Measurements from ENCODE around the gene PLCD3. TPM values are rescaled to one million over a fixed set of nuclear protein-coding genes. Genes with fewer than 3 reads are reported as not detected.

The PLCD3 gene
- total and polyA plus RNA-seq, 2 of the 13 experiments (the other 11 are each of a cell fraction or from before 2014, with no cell fraction given) = 11.3 to 39.1 TPM

- TF ChIP-seq, protein P1, sequence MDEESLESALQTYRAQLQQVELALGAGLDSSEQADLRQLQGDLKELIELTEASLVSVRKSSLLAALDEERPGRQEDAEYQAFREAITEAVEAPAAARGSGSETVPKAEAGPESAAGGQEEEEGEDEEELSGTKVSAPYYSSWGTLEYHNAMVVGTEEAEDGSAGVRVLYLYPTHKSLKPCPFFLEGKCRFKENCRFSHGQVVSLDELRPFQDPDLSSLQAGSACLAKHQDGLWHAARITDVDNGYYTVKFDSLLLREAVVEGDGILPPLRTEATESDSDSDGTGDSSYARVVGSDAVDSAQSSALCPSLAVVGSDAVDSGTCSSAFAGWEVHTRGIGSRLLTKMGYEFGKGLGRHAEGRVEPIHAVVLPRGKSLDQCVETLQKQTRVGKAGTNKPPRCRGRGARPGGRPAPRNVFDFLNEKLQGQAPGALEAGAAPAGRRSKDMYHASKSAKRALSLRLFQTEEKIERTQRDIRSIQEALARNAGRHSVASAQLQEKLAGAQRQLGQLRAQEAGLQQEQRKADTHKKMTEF (CRISPR knock-in tag; IDR thresholded peaks at IDR 0.05) = 0 out of 2 replicates have a peak, but pooled peaks have one; percentile 12
- TF ChIP-seq ZNF326 (CRISPR knock-in tag; IDR thresholded peaks at IDR 0.05; ENCODE audit: borderline replicate concordance) (no peak), CHD2 (IDR thresholded peaks at IDR 0.05; ENCODE audit: low read depth, low read length) (no peak), POLR2A (IDR thresholded peaks at IDR 0.05; ENCODE audit: insufficient read depth in 1 of 2, low read depth in 2 of 2, low read length in 2 of 2) (peak in 1 of 2 experiments; percentile 47; a peak in 1 of 4 replicates), MAF1 (CRISPR knock-in tag; IDR thresholded peaks at IDR 0.05; ENCODE audit: borderline replicate concordance) (0 out of 2 replicates have a peak, but pooled peaks have one; percentile 38), ZNF75D (CRISPR knock-in tag; IDR thresholded peaks at IDR 0.05; ENCODE audit: borderline replicate concordance) (0 out of 2 replicates have a peak, but pooled peaks have one; percentile 61), KDM4B (CRISPR knock-in tag; IDR thresholded peaks at IDR 0.05) (0 out of 2 replicates have a peak, but pooled peaks have one; percentile 18), ARNT2 (CRISPR knock-in tag; IDR thresholded peaks at IDR 0.05; ENCODE audit: low read depth) (peak; percentile 69), ZNF30 (CRISPR knock-in tag; IDR thresholded peaks at IDR 0.05) (no peak), TMF1 (CRISPR knock-in tag; IDR thresholded peaks at IDR 0.05; ENCODE audit: low read depth) (peak; percentile 64; the same call in 1 of the 2 replicates), UBTF (CRISPR knock-in tag; IDR thresholded peaks at IDR 0.05) (peak; percentile 64), ZNF777 (CRISPR knock-in tag; IDR thresholded peaks at IDR 0.05) (peak; percentile 67; the same call in 1 of the 2 replicates)
- TF ChIP-seq, protein P2, sequence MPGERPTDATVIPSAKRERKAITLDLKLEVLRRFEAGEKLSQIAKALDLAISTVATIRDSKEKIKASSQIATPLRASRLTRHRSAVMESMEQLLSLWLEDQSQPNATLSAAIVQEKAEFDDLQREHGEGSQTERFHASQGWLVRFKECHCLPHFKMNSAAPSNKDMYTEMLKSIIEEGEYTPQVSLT (CRISPR knock-in tag; IDR thresholded peaks at IDR 0.05; ENCODE audit: borderline replicate concordance, low read depth) = no peak
- TF ChIP-seq, protein P3, sequence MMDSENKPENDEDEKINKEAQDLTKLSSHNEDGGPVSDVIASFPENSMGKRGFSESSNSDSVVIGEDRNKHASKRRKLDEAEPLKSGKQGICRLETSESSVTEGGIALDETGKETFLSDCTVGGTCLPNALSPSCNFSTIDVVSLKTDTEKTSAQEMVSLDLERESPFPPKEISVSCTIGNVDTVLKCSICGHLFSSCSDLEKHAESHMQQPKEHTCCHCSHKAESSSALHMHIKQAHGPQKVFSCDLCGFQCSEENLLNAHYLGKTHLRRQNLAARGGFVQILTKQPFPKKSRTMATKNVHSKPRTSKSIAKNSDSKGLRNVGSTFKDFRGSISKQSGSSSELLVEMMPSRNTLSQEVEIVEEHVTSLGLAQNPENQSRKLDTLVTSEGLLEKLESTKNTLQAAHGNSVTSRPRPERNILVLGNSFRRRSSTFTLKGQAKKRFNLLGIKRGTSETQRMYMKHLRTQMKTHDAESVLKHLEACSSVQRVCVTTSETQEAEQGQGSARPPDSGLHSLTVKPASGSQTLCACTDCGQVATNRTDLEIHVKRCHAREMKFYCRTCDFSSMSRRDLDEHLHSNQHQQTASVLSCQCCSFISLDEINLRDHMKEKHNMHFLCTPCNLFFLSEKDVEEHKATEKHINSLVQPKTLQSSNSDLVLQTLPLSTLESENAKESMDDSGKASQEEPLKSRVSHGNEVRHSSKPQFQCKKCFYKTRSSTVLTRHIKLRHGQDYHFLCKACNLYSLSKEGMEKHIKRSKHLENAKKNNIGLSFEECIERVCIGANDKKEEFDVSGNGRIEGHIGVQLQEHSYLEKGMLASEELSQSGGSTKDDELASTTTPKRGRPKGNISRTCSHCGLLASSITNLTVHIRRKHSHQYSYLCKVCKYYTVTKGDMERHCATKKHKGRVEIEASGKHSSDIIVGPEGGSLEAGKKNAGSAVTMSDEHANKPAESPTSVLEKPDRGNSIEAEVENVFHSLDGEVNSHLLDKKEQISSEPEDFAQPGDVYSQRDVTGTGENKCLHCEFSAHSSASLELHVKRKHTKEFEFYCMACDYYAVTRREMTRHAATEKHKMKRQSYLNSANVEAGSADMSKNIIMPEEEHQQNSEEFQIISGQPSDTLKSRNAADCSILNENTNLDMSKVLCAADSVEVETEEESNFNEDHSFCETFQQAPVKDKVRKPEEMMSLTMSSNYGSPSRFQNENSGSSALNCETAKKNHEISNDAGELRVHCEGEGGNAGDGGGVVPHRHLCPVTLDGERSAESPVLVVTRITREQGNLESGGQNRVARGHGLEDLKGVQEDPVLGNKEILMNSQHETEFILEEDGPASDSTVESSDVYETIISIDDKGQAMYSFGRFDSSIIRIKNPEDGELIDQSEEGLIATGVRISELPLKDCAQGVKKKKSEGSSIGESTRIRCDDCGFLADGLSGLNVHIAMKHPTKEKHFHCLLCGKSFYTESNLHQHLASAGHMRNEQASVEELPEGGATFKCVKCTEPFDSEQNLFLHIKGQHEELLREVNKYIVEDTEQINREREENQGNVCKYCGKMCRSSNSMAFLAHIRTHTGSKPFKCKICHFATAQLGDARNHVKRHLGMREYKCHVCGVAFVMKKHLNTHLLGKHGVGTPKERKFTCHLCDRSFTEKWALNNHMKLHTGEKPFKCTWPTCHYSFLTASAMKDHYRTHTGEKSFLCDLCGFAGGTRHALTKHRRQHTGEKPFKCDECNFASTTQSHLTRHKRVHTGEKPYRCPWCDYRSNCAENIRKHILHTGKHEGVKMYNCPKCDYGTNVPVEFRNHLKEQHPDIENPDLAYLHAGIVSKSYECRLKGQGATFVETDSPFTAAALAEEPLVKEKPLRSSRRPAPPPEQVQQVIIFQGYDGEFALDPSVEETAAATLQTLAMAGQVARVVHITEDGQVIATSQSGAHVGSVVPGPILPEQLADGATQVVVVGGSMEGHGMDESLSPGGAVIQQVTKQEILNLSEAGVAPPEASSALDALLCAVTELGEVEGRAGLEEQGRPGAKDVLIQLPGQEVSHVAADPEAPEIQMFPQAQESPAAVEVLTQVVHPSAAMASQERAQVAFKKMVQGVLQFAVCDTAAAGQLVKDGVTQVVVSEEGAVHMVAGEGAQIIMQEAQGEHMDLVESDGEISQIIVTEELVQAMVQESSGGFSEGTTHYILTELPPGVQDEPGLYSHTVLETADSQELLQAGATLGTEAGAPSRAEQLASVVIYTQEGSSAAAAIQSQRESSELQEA (CRISPR knock-in tag; IDR thresholded peaks at IDR 0.05; ENCODE audit: not compliant biosample characterization) = peak; percentile 64
Measured at GRCh38 chr17:45149669-45150664, 17.7 kb upstream of the PLCD3 start (continued).
